ENCODE data around the gene ADGRA3.

ADGRA3 gene

DNA sequence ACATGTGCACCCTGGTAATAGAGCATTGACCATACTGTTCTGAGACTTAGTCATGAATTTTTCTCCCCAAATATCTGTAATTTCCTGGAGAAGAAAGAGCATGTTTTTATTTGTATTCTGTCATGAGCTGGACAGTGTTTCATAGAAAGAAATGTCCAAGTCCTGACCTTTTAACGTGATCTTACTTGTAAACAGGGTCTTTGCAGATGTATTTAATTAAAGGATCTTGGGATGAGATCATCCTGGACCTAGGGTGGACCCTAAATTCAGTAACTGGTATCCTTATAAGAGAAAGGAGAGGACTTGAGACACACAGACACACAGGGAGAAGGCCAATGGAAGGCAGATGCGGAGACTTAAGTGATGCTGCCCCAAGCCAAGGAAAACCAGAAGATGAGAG is 3.6 kb downstream of the ADGRA3 start:
- no peak for DNase-seq

GRCh38 chr4:22510750-22511149 is 5.1 kb downstream of the ADGRA3 start:
- DNase-seq: no peak

GRCh38 chr4:22508376-22508775 is 7.5 kb downstream of the ADGRA3 start:
- no peak for DNase-seq

- no peak for DNase-seq
These were observed 10.9 kb downstream of the ADGRA3 start for GRCh38 chr4:22504922-22505321.

DNA sequence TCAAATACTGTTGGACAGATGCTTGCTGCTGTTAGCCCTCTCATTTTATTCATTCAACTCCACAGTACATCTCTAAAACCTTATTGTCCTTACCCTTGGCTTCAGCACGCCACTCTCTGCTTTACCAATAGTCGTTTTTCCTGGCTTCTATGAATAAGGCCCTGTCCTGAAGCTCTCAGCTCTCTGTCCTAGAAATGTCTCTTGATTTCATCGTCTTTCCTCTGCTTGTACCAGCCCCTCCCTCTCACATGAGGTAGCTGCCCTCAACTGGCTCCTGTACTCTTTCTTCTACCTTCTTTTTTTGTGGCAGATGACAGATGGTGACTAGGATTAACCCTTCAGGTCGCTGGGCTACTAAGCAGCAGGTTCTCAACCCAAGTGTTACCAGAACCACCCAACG is 11.4 kb downstream of the ADGRA3 start:
- DNase-seq: no peak

DNA sequence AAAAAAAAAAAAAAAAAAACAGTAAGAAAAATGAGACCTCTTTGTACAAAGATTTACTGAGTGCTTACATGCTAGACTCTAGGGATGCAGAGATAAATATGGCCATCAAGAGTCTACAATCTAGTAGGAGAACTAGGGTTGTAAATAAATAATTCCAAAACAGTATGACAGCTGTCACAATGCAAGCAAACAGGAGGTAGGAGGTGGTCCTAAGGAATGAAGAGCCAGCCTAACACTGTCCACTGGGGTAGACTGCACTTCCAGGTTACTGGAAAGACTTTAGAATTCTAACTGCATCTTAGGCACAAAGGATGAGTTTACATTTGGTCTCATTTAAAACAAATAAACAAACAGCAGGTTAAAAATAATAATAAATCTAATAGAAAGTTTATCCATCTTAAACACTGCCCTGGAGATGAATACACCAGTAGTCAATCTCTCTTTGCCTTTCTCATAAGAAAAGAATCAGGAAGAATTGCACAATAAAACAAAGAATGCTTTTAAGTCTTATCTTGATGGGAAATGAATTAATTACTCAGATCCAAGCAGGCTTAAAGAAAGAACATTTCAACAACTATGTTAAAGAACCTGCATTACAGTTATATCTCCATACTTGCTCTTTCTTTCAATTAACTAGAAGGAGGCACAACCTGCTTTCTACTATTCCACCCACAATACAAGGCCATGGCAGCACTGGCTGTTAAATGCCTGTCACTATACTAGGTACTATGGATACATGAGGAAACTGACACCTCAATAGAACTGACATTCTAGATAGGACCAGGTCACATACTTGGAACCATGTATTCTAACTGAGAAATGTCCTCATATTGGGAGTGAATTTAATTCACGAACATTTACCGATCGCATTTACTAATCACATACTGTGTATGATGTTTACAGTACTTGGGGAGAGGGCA is 12.7 kb downstream of the ADGRA3 start:
- DNase-seq: no peak

- no peak for DNase-seq
These were observed 14.2 kb downstream of the ADGRA3 start for GRCh38 chr4:22501715-22502095.

GRCh38 chr4:22500831-22501714 is 14.8 kb downstream of the ADGRA3 start:
- no peak for DNase-seq

- DNase-seq: no peak
These were observed 15.7 kb downstream of the ADGRA3 start for GRCh38 chr4:22500128-22500611.

DNA sequence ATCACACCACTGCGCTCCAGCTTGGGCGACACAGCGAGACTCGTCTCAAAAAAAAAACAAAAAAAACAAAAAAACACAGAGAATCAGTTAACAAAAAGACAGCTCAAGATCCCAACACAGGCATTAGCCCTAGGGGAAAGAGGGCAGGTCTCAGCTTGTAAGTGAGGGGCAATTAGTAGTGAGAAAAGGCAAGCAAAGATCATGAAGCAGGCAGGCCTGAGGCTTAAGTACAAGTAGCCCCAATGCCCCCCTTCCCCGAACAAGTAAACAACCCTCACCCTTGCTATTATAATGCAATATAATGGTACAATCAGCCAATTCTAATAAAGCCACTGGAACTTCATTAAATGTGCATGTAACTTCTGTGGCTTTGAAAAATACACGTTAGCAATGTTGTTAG is 17.0 kb downstream of the ADGRA3 start:
- no peak for DNase-seq

GRCh38 chr4:22496165-22496813 is 19.6 kb downstream of the ADGRA3 start:
- no peak for DNase-seq

DNA sequence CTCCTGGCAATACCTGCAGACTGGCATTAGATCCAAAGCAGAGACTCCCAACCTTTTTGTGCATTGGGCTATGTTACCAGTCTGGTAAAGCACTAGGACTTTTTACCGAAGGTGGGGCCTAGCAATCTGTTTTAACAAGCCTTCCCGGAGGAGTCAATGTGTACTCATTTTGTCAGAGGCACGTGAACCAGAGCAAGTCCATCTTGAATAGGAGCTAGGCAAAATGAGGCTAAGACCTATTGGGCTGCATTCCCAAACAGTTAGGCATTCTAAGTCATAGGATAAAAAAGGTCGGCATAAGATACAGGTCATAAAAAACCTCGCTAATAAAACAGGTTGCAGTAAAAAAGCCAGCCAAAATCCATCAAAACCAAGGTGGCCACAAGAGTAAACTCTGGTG is 22.3 kb downstream of the ADGRA3 start:
- DNase-seq: no peak

DNA sequence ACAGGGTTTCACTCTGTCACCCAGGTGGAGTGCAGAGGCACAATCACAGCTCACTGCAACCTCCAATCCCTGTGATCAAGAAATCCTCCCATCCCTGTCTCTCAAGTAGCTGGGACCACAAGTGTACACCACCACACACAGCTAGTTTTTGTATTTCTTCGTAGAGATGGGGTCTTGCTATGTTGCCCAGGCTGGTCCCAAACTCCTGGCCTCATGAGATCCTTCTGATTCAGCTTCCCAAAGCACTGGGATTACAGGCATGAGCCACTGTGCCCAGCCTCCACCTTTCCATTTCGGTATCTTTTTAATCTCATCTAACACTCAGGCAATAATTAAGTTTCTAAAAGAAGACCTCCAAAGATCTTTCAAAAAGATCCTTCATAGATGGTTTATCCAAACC is 22.9 kb downstream of the ADGRA3 start:
- no peak for DNase-seq

DNA sequence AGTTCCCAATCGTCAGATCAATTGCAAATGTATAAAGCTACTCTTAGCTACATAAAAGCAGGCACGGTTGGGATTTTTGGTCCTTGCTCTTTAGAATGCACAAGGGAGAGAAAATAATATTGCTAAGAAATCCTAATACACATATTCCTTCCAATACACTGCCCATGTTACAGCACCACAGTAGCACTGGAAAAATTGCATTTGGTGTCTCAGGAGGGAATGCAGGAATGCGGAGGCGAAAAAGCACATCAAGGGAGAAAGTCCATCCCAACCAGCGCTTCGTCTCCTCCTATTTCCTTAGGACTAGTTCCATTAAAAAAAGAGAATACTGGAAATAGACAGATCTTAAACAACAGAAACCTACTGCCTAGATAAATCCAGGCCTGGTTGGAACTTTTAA is 23.9 kb downstream of the ADGRA3 start:
- no peak for DNase-seq

- DNase-seq: no peak
These were observed 25.0 kb downstream of the ADGRA3 start for GRCh38 chr4:22490718-22491315.

DNA sequence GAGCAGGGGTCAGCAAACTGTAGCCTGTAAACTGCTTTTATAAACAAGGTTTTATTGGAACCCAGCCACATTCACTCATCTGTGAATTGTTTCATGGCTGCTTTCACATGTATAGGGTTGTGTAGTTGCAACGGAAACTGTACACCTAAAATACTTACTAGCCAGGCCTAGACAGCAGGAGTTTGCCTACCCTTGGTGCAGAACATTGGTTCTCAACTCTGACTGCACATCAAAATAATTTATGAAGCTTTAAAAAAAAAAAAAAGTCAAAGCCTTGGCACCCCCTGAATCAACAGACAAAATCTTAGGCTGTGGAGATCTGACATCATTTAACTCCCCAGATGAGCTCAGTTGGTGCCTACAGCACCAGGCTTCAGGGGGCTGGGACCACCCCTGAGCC is 27.8 kb downstream of the ADGRA3 start:
- DNase-seq: no peak

DNA sequence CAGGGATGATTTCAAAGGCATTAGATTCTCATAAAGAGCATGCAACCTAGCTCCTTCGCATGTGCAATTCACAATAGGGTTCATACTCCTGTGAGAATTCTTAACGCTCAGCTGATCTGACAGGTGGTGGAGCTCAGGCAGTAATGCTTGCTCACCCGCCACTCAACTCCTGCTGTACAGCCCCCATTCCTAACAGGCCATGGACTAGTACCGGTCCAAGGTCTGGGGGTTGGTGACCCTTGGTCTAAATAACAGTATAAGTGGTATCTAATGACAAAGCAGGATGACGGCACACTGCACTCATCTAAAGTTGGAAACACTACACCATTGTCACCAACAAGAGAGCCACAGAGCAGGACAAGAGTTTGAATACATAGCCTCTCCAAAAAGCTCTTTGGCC is 28.5 kb downstream of the ADGRA3 start:
- no peak for DNase-seq

- no peak for DNase-seq
These were observed 29.6 kb downstream of the ADGRA3 start for GRCh38 chr4:22486276-22486675.

GRCh38 chr4:22485737-22486136 is 30.1 kb downstream of the ADGRA3 start:
- DNase-seq: no peak

GRCh38 chr4:22483551-22483981 is 32.3 kb downstream of the ADGRA3 start:
- no peak for DNase-seq

GRCh38 chr4:22482250-22483127 is 33.4 kb downstream of the ADGRA3 start:
- no peak for DNase-seq
